Measurements from ENCODE around the gene CSF1R. TPM values are rescaled to one million over a fixed set of nuclear protein-coding genes. Genes with fewer than 3 reads are reported as not detected.

The CSF1R gene
- total RNA-seq, 4 donors from 2014 or later, result 7.5 to 17.0 (median 9.8) TPM

- TF ChIP-seq POLR2A (IDR thresholded peaks at IDR 0.05) (no peak), CTCF (IDR thresholded peaks at IDR 0.05 in 4 of 5, conservative IDR thresholded peaks at IDR 0.05 in 1 of 5) (no peak)
- DNase-seq, result no peak
- Histone ChIP-seq H3K9me3 (no peaks in the 10 kb centered on the region), H3K27ac (no peak overlapping the region), H3K27me3 (no peaks in the 10 kb centered on the region), H3K36me3 (no peaks in the 10 kb centered on the region), H3K4me1 (no peaks in the 10 kb centered on the region), H3K4me3 (no peak overlapping the region)
- in situ Hi-C loops (cut with MboI; ENCODE audit: low sequenced_read_pairs in 4 of 4) (no loop called here), intact Hi-C loops (cut with DNase I; ENCODE audit: low total_unique reads) (no loop called here)
- no peak for ATAC-seq
These were observed 24.8 kb downstream of the CSF1R start for GRCh38 chr5:150061538-150061995.

- H3K4me1 ChIP-seq, result no peaks in the 10 kb centered on the region
- no peaks in the 10 kb centered on the region for H3K27me3 ChIP-seq
- DNase-seq (no peak), ATAC-seq (no peak)
- in situ Hi-C loops (cut with MboI; ENCODE audit: low sequenced_read_pairs in 4 of 4) (no loop called here), intact Hi-C loops (cut with DNase I; ENCODE audit: low total_unique reads) (no loop called here)
- H3K9me3 ChIP-seq, result no peaks in the 10 kb centered on the region
- peaks cover 0 to 4% of the 10 kb centered on the region in 2 donors for H3K36me3 ChIP-seq
- H3K27ac ChIP-seq, result no peak overlapping the region
- TF ChIP-seq CTCF (IDR thresholded peaks at IDR 0.05 in 4 of 5, conservative IDR thresholded peaks at IDR 0.05 in 1 of 5), result no peak
- TF ChIP-seq POLR2A (IDR thresholded peaks at IDR 0.05), result no peak
- H3K4me3 ChIP-seq, result no peak overlapping the region
These were observed 25.9 kb downstream of the CSF1R start for GRCh38 chr5:150060471-150060870.

- Histone ChIP-seq H3K9me3 (no peaks in the 10 kb centered on the region), H3K27me3 (no peaks in the 10 kb centered on the region), H3K4me3 (no peak overlapping the region), H3K4me1 (no peaks in the 10 kb centered on the region), H3K36me3 (peaks cover 0 to 12% of the 10 kb centered on the region in 2 donors), H3K27ac (no peak overlapping the region)
- ATAC-seq (no peak), DNase-seq (no peak)
- intact Hi-C loops (cut with DNase I; ENCODE audit: low total_unique reads) (no loop called here), in situ Hi-C loops (cut with MboI; ENCODE audit: low sequenced_read_pairs in 4 of 4) (no loop called here)
- TF ChIP-seq POLR2A (IDR thresholded peaks at IDR 0.05) (no peak), CTCF (IDR thresholded peaks at IDR 0.05 in 4 of 5, conservative IDR thresholded peaks at IDR 0.05 in 1 of 5) (no peak)
These were observed 26.7 kb downstream of the CSF1R start for GRCh38 chr5:150059623-150060022.

- Histone ChIP-seq H3K27me3 (no peaks in the 10 kb centered on the region), H3K9me3 (no peaks in the 10 kb centered on the region), H3K27ac (no peak overlapping the region), H3K4me3 (no peak overlapping the region), H3K36me3 (peaks cover 0 to 22% of the 10 kb centered on the region in 2 donors), H3K4me1 (no peaks in the 10 kb centered on the region)
- TF ChIP-seq CTCF (IDR thresholded peaks at IDR 0.05 in 4 of 5, conservative IDR thresholded peaks at IDR 0.05 in 1 of 5) (no peak), POLR2A (IDR thresholded peaks at IDR 0.05) (no peak)
- ATAC-seq, result peak in 1 of 2 donors; percentile 42
- intact Hi-C loops (cut with DNase I; ENCODE audit: low total_unique reads), result no loop called here
- in situ Hi-C loops (cut with MboI; ENCODE audit: low sequenced_read_pairs in 4 of 4), result no loop called here
- DNase-seq, result peak in 1 of 2 donors; percentile 21
These were observed 27.8 kb downstream of the CSF1R start for GRCh38 chr5:150058480-150059126.

- Histone ChIP-seq H3K4me1 (no peaks in the 10 kb centered on the region), H3K36me3 (peaks cover 0 to 29% of the 10 kb centered on the region in 2 donors), H3K4me3 (no peak overlapping the region), H3K9me3 (no peaks in the 10 kb centered on the region), H3K27ac (no peak overlapping the region), H3K27me3 (no peaks in the 10 kb centered on the region)
- intact Hi-C loops (cut with DNase I; ENCODE audit: low total_unique reads), result no loop called here
- no peak for DNase-seq
- no peak for ATAC-seq
- in situ Hi-C loops (cut with MboI; ENCODE audit: low sequenced_read_pairs in 4 of 4), result no loop called here
- TF ChIP-seq POLR2A (IDR thresholded peaks at IDR 0.05) (no peak), CTCF (IDR thresholded peaks at IDR 0.05 in 4 of 5, conservative IDR thresholded peaks at IDR 0.05 in 1 of 5) (no peak)
These were observed 28.4 kb downstream of the CSF1R start for GRCh38 chr5:150057996-150058395.
